Measurements from ENCODE around the gene KLKB1.

The KLKB1 gene

DNA sequence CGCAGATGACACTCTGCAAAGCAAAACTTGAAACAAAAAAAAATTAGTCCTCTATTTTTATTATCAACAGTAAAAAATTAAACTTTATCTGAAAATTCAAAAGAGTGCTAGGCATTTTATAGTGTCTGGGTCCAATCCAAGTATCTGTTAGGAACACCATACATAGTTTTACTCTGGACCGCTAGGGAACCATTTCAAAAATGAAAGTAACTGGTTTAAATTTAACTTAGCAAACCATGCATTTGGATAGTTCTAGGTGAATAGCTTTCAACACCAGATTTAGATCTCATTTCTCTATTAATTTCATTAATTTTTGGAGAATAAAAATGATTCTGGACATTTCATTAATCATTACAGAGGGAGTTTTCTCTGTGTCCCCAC, 1.2 kb downstream of the KLKB1 start:
- POLR2A ChIA-PET = no interaction called here
- Histone ChIP-seq H3K4me1 (ENCODE audit: control insufficient read depth, insufficient read depth, low read length) (peaks cover 10% of the 10 kb centered on the region), H3K9me3 (ENCODE audit: control insufficient read depth, insufficient read depth, low read depth, low read length) (no peaks in the 10 kb centered on the region), H3K27ac (ENCODE audit: extremely low read depth, low read depth, low read length) (no peak overlapping the region), H3K4me3 (ENCODE audit: low read depth, low read length) (no peak overlapping the region), H3K36me3 (ENCODE audit: control insufficient read depth in 2 of 2, insufficient read depth in 1 of 2, low read length in 2 of 2) (no peaks in the 10 kb centered on the region)
- TF ChIP-seq ZSCAN16 (tag by site-specific recombination; IDR thresholded peaks at IDR 0.05) = no peak
- TF ChIP-seq, protein P1, sequence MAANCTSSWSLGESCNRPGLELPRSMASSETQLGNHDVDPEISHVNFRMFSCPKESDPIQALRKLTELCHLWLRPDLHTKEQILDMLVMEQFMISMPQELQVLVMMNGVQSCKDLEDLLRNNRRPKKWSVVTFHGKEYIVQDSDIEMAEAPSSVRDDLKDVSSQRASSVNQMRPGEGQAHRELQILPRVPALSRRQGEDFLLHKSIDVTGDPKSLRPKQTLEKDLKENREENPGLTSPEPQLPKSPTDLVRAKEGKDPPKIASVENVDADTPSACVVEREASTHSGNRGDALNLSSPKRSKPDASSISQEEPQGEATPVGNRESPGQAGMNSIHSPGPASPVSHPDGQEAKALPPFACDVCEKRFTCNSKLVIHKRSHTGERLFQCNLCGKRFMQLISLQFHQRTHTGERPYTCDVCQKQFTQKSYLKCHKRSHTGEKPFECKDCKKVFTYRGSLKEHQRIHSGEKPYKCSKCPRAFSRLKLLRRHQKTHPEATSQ (tag by site-specific recombination; IDR thresholded peaks at IDR 0.05) = no peak
- no peak for TF ChIP-seq ZNF843 (tag by site-specific recombination; IDR thresholded peaks at IDR 0.05)
- TF ChIP-seq IKZF3 (tag by site-specific recombination; IDR thresholded peaks at IDR 0.05) = no peak
- CTCF ChIA-PET = no interaction called here

DNA sequence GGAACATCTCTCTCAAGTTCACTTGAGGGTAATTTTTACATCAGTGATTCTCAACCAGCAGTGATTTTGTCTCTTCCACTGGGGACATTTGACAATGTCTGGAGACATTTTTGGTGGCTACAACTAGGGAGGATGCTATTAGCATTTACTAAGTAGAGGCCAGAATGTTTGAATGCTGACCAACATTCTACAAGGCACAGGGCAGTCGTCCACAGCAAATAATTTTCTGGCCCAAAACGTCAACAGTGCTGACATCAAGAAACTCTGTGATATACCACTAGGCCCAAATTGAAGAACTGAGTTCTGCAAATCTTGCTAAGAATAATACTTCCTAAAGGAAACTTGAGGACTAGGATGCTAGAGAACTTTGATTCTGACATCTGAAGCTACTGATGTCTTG, 7.1 kb downstream of the KLKB1 start:
- CTCF ChIA-PET = no interaction called here
- Histone ChIP-seq H3K36me3 (ENCODE audit: control insufficient read depth in 2 of 2, insufficient read depth in 1 of 2, low read length in 2 of 2) (no peaks in the 10 kb centered on the region), H3K4me1 (ENCODE audit: control insufficient read depth, insufficient read depth, low read length) (no peaks in the 10 kb centered on the region; the same call in 1 of the 2 replicates), H3K9me3 (ENCODE audit: control insufficient read depth, insufficient read depth, low read depth, low read length) (no peaks in the 10 kb centered on the region), H3K27ac (ENCODE audit: extremely low read depth, low read depth, low read length) (no peak overlapping the region), H3K4me3 (ENCODE audit: low read depth, low read length) (no peak overlapping the region)
- no peak for TF ChIP-seq RBAK (tag by site-specific recombination; IDR thresholded peaks at IDR 0.05)
- TF ChIP-seq ZFP41 (tag by site-specific recombination; IDR thresholded peaks at IDR 0.05; ENCODE audit: borderline replicate concordance) = no peak
- TF ChIP-seq ZNF239 (tag by site-specific recombination; IDR thresholded peaks at IDR 0.05) = no peak
- TF ChIP-seq ZNF549 (tag by site-specific recombination; IDR thresholded peaks at IDR 0.05) = no peak
- TF ChIP-seq ZFHX2 (tag by site-specific recombination; conservative IDR thresholded peaks at IDR 0.05) = no peak
- no peak for TF ChIP-seq ZXDB (tag by site-specific recombination; IDR thresholded peaks at IDR 0.05)
- no peak for TF ChIP-seq ZNF391 (tag by site-specific recombination; IDR thresholded peaks at IDR 0.05; ENCODE audit: borderline replicate concordance, low read depth)
- TF ChIP-seq REPIN1 (tag by site-specific recombination; IDR thresholded peaks at IDR 0.05; ENCODE audit: low read depth) = no peak
- no peak for TF ChIP-seq ZNF585B (tag by site-specific recombination; IDR thresholded peaks at IDR 0.05)
- TF ChIP-seq, protein P2, sequence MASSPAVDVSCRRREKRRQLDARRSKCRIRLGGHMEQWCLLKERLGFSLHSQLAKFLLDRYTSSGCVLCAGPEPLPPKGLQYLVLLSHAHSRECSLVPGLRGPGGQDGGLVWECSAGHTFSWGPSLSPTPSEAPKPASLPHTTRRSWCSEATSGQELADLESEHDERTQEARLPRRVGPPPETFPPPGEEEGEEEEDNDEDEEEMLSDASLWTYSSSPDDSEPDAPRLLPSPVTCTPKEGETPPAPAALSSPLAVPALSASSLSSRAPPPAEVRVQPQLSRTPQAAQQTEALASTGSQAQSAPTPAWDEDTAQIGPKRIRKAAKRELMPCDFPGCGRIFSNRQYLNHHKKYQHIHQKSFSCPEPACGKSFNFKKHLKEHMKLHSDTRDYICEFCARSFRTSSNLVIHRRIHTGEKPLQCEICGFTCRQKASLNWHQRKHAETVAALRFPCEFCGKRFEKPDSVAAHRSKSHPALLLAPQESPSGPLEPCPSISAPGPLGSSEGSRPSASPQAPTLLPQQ (tag by site-specific recombination; IDR thresholded peaks at IDR 0.05) = no peak
- TF ChIP-seq ZNF626 (tag by site-specific recombination; IDR thresholded peaks at IDR 0.05) = no peak
- TF ChIP-seq ZNF274 (IDR thresholded peaks at IDR 0.05; ENCODE audit: low read length) = no peak
- TF ChIP-seq ZNF274 (tag by site-specific recombination; IDR thresholded peaks at IDR 0.05; ENCODE audit: borderline replicate concordance) = no peak
- no peak for TF ChIP-seq ZNF664 (tag by site-specific recombination; IDR thresholded peaks at IDR 0.05)
- no peak for TF ChIP-seq YY1 (tag by site-specific recombination; IDR thresholded peaks at IDR 0.05)
- no peak for TF ChIP-seq ATF2 (tag by site-specific recombination; IDR thresholded peaks at IDR 0.05; ENCODE audit: low read depth)
- TF ChIP-seq ZFP37 (tag by site-specific recombination; IDR thresholded peaks at IDR 0.05) = no peak
- POLR2A ChIA-PET = no interaction called here

Measured in HEK293 (cell line).